A549 (cell line): ENCODE results near the gene CACNA1S.
A peak's percentile ranks its signal among the peaks of the same experiment; 100 is the strongest.

ENCODE experiments used
- BHLHE40 ChIP-seq: IDR thresholded peaks from 2 replicates; pipeline ENCODE4 v1.6.1; 2012; ENCODE audit warnings: low read depth, low read length, inconsistent platforms
- EP300 ChIP-seq, 2 experiments: fragments of >200 bp; sonication (Bioruptor Twin); formaldehyde crosslinking; IDR thresholded peaks; 2 replicates in 1 of 2; 3 replicates in 1 of 2; pipeline ENCODE4 v1.6.1; 2016 to 2017
- FOSB ChIP-seq: fragments of 250-450 bp; sonication (Bioruptor Pico); IDR thresholded peaks from 2 replicates; pipeline ENCODE4 v1.5.0; 2020; ENCODE audit warnings: mild to moderate bottlenecking, moderate library complexity
- FOSL2 ChIP-seq, 2 experiments: fragments of 450-650 bp in 1 of 2; fragments of >200 bp in 1 of 2; sonication (Bioruptor Twin) in 1 of 2; formaldehyde crosslinking; IDR thresholded peaks; 2 replicates each; pipeline versions ENCODE4 v1.5.0 to v1.6.1; 2016 to 2020; ENCODE audit warnings: mild to moderate bottlenecking in 1 of 2, moderate library complexity in 1 of 2
- JUN ChIP-seq, 2 experiments: fragments of >200 bp; sonication (Bioruptor Twin); formaldehyde crosslinking; IDR thresholded peaks; 2 replicates in 1 of 2; 3 replicates in 1 of 2; pipeline ENCODE4 v1.6.1; 2016 to 2017
- POLR2A ChIP-seq: IDR thresholded peaks from 2 replicates; pipeline ENCODE4 v1.6.1; 2012; ENCODE audit warnings: mild to moderate bottlenecking, low read length
- POLR2AphosphoS2 ChIP-seq: conservative IDR thresholded peaks from 2 replicates; pipeline ENCODE4 v1.6.1; 2012; ENCODE audit warnings: low read length, improper control_type of control experiment, inconsistent platforms
- TF ChIP-seq, protein P1 (sequence below): fragments of >200 bp; sonication (Bioruptor Twin); formaldehyde crosslinking; IDR thresholded peaks from 3 replicates; pipeline ENCODE4 v1.5.1; 2016
- TF ChIP-seq, protein P2 (sequence below): fragments of 250-450 bp; sonication (Bioruptor Pico); IDR thresholded peaks from 2 replicates; pipeline ENCODE4 v1.5.0; 2021; ENCODE audit warnings: mild to moderate bottlenecking, moderate library complexity, borderline replicate concordance

DNA sequence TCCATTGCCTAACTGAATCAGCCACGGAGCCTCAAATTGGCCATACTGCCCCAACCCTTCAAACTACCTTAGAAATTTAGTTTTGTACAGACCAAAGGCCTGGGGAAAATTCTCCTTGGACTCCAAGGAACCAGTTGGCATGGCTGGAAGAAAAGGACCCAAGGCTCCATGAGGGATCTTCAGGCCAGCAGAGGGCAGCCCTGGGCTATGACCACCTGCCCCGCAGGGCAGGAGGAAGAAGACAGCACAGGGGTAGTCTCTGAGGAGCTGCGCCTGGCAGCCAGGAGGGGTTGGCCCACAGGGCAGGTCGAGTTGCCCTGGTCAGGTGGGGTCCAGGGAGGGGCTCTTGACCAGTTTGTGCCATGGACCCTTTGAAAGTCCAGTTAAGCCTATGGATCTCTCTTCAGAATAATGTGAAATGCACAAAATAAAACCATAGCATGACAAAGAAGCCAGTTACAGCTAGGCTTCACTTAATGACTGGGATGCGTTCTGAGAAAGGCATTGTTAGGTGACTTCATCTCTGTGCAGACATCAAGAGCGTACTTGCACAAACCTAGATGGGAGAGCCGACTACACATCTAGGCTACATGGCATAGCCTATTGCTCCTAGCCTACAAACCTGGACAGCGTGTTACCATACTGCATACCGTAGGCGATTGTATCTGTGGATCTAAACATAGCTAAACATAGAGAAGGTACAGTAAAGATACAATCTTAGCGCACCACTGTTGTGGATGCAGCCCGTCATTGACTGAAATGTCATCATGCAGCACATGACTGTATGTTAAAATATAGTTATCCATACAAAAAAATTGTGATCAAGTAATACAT, 26.1 kb downstream of the CACNA1S start:
- TF ChIP-seq EP300 (IDR thresholded peaks at IDR 0.05) (no peak), POLR2A (no peak), POLR2AphosphoS2 (no peak), FOSL2 (IDR thresholded peaks at IDR 0.05) (no peak), FOSL2 (CRISPR knock-in tag; IDR thresholded peaks at IDR 0.05) (no peak), FOSB (no peak), JUN (IDR thresholded peaks at IDR 0.05) (no peak), BHLHE40 (no peak)
- TF ChIP-seq, protein P1, sequence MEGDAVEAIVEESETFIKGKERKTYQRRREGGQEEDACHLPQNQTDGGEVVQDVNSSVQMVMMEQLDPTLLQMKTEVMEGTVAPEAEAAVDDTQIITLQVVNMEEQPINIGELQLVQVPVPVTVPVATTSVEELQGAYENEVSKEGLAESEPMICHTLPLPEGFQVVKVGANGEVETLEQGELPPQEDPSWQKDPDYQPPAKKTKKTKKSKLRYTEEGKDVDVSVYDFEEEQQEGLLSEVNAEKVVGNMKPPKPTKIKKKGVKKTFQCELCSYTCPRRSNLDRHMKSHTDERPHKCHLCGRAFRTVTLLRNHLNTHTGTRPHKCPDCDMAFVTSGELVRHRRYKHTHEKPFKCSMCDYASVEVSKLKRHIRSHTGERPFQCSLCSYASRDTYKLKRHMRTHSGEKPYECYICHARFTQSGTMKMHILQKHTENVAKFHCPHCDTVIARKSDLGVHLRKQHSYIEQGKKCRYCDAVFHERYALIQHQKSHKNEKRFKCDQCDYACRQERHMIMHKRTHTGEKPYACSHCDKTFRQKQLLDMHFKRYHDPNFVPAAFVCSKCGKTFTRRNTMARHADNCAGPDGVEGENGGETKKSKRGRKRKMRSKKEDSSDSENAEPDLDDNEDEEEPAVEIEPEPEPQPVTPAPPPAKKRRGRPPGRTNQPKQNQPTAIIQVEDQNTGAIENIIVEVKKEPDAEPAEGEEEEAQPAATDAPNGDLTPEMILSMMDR: peak; percentile 82
- TF ChIP-seq, protein P2, sequence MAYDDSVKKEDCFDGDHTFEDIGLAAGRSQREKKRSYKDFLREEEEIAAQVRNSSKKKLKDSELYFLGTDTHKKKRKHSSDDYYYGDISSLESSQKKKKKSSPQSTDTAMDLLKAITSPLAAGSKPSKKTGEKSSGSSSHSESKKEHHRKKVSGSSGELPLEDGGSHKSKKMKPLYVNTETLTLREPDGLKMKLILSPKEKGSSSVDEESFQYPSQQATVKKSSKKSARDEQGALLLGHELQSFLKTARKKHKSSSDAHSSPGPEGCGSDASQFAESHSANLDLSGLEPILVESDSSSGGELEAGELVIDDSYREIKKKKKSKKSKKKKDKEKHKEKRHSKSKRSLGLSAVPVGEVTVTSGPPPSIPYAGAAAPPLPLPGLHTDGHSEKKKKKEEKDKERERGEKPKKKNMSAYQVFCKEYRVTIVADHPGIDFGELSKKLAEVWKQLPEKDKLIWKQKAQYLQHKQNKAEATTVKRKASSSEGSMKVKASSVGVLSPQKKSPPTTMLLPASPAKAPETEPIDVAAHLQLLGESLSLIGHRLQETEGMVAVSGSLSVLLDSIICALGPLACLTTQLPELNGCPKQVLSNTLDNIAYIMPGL (CRISPR knock-in tag): no peak
